CD4-positive, alpha-beta T cell treated with Interferon gamma for 1 hour (primary cell): ENCODE measurements around the gene FAM72D.
A peak's percentile ranks its signal among the peaks of the same experiment; 100 is the strongest.
"Not testable (repeated sequence)": the region's sequence is repeated elsewhere in the genome, so short reads cannot be mapped to it uniquely, and the experiment has no call there.

Experiments used
- DNase-seq: peaks from one replicate; pipeline ENCODE4 v3.0.0-alpha.2; 2020

Gene FAM72D

DNA sequence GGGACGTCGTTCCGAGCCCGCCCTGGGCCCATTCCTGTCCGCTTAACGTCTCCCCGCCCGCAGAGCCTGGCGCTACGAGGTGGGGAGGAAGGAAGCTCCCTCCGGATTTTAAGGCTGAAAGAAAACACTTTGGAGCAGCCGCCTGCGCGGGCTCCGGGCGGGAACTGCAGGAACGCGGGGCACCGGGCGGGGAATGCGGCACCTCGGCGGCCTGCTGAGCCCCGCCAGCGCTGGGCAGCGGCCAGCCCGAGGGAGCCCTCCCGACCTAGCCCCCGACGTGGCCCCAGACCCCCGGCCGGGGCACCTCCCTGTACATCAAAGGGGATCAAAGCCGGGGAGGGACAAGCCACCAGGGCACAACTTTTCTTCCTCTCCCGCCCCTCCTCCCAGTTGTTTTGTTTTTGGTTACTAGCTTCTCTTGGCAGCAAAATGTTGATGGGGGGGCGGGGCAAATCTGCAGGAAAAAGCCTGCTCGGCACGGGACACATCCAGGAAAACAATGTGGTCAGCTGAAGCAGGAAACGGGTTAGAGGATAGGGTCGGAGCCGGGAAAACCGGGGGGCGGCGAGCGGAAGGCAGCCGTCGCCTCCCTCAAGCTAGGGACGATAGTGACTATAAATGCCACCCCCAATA is 2.1 kb upstream of the FAM72D start:
- peak; percentile 12 for DNase-seq

DNA sequence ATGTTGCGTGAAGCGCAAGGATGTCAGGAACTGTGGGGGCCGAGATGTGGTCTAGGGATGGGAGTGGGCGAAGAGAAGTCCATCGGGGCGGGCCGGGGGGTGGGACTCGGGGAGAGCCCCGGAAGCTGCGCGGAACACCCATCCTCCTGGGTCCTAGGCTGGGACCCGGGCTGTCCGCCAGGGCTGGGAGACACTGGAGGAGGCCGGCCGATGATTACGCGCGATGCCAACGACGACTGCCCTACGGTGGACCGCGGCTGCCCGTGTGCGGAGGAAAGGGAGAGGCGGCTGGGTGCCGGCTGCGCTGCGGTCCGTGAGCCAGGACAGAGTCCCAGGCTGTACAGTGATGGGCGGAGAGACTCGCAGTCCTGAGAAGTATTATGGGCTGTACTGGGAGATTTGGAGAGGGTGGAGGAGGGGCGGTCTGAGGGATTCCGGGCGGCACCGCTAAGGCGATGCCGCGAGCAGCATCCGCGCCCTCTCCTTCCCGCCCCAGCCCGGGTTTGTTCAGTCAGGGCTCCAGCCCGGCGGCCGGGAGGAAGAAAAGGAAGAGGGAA is 1.0 kb upstream of the FAM72D start:
- not testable (repeated sequence) for DNase-seq

DNA sequence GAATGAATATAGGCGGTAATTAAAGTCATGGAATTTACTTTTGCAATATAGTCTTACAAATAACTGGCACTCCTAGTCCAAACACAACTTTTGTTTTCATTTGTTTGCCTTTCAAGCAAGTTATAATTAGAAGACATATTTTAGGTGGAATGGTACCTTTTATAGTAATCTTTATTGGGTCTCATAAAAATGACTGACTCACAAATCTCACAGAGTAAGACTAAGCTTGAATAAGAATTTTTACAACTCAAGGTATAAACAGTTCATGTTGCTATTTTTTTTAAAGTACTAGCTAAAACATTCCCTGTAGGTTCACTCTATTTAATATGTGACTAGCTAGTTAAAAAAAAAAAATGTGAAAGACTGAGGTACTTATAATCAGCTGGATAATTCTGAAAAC is 6.0 kb downstream of the FAM72D start:
- not testable (repeated sequence) for DNase-seq

DNA sequence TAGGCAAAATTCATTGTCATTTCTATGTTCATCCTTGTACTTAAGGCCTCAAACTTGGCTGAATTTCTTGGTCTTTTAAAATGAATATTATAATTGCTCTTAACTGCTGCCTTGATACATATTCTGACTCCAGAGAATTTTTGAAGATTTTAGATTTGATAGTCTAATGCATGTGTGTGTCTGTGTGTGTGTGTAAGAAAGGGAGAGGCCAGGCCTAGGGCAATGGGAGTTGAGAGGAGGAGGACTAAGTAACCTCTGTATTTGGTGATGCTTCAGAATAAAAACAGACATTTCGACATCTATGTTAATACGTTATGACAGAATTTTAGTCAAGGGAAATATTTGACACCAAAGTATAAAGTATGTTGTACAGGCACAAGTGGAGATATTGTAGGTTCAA is 7.5 kb downstream of the FAM72D start:
- DNase-seq: not testable (repeated sequence)

DNA sequence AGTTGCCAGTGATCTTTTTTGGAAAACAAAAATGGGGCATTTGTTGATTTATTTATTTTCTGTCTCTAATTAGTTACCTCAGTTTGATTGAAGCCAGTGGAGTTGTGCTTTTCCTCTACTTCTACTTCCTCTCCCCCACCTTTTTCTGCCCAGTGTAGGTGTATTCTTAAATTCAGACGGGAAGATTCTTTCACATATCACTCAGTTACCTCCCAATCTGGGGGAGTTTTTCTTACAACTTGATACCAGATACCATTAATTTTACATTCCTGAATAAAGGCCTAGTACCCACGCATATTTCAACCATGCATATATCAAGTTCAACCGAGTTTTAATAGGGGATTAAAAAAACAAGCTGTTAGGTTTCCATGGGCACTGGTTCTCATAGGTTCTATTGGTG is 15.9 kb downstream of the FAM72D start:
- not testable (repeated sequence) for DNase-seq

DNA sequence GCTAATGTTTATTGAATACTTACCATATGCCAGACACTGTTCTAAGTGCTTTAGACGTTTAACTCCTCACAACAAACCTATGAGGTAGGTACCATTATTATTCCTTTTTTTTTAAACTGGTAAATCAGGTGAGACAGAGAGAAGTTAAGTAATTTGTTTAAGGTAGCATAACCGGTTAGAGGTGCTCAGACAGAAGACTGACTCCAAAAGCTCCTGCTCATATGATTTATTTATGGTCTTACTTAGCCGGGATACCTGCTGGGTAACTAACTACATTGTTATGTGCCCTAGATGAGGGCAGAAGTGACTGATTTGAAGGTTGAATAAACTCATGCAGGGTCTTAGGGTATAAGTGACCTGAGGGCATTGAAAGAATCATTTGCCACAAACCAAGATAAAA is 16.9 kb downstream of the FAM72D start:
- not testable (repeated sequence) for DNase-seq

DNA sequence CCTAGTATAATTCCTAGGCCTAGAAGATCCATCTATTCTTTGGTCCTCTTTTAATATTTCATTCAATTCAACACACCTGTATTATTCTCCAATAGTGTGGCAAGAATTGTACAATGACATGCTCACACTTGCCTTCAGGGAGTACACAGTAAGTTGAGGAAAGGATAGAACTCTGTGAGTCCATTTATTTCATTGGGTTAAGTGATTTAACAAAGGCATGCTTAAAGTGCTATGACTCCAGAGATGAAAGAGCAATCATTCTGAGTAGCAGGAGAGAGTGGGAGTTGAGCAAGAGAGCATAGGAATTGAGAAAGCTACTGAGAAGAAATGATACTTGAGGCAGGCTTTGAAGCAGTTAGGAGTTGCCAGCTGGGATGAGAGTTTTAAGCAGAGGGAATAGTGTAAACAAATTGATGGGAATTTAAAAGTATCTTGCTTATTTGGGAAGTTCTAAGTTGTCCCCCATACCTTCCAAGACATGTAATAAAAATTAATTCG is 18.8 kb downstream of the FAM72D start:
- DNase-seq: not testable (repeated sequence)

DNA sequence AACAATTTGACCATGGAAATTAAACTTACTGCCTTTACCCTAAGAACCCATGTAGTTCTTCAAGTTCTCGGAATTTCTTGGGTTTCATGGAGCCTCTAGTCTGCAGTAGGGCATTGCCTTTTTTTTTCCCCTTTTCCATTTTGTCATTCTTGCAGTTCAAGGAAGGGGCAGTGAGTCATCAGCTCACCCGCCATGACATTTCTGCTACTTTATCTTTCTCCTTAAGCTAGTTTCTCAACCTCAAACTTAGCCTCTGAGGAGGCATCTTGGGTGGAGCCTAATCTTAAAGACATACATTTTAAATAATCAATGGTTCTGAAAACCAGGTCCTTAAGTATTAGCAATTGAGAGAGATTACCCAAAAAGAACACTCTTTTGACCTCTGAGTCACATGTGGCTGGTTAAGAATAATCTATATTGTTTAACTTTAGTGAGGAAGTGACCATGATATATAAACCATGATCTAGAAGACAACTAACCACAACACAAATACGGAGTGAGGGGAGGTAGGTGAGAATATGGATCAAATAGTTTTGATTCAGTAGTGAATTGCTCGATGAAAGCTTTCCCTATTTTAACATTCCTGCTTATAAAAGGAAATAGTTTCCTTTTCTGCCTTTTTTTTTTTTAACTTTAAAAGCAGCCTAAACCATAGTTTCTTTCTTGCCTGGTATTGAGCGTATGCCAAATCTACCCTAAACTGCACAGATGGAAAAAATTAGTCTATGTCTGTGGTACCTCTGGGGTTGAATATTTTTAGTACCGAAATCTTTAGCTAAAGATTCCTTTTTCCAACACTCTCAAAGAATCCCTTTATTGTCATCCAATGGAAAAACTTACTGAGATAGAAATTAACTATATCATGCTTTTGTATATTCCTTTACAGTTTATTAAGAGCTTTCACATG is 20.1 kb downstream of the FAM72D start:
- DNase-seq: not testable (repeated sequence)

DNA sequence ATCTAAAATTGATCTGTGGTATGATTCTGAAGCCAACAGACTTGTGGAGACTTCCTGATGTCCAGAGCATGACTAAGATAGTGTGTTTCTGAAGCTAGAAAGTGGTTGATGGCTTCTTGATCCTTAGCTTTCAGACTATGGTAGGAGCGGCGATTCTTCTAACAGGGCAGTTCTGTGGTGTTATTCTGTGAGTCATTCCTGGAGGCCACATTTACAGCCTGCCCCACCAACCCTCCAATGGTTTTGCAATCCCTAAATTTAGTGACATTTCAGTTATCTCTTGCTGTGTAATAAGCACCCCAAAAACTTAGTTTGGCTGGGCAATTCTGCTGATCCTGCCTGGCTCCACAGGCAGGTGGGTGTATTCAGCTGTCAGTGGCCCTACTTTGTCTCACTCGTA is 24.1 kb downstream of the FAM72D start:
- not testable (repeated sequence) for DNase-seq

DNA sequence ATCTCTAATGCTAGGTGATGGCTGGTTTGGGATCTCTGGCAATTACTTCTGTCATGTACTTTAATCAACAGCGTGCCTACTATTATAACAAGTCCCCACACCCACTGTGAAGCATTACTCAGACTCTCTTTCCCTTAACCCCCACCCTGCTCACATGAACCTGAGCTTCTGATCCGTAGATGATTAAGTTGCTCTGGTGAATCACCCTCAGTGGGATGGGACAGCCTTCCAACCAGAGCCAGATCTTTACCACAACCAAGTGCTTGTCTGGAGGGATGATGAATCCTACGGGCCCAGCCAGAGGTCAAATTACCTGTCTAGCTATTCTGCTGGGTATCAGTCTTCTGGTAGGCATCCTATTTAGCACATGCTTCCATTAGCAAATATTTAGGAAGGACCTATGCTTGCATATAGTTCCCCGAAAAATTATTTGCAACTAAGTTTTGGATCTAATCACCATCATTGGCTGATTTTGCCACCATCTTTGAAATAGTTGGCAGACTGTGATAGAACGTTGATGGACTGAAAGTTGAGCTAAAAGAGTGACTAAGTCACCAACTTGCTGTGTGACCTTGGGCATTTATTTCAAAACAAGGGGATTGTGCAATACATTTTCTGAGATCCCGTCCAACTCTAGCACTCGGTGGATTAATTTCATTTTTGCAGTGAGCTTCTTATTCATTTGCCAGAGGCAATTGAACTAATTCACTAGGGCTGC is 26.7 kb downstream of the FAM72D start:
- not testable (repeated sequence) for DNase-seq

DNA sequence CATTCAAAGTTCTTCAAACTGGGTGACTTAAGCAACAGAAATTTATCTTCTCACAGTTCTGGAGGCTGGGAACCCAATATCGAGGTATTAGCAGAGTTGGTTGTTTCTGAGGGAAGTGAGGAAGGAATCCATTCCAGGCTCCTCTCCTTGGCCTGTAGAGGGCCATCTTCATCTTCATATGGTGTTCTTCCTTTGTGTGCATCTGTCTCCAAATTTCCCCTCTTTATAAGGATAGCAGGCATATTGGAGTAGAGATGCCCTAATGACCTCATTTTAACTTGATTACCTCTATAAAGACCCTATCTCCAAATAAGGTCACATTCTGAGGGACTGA is 27.3 kb downstream of the FAM72D start:
- DNase-seq: not testable (repeated sequence)

DNA sequence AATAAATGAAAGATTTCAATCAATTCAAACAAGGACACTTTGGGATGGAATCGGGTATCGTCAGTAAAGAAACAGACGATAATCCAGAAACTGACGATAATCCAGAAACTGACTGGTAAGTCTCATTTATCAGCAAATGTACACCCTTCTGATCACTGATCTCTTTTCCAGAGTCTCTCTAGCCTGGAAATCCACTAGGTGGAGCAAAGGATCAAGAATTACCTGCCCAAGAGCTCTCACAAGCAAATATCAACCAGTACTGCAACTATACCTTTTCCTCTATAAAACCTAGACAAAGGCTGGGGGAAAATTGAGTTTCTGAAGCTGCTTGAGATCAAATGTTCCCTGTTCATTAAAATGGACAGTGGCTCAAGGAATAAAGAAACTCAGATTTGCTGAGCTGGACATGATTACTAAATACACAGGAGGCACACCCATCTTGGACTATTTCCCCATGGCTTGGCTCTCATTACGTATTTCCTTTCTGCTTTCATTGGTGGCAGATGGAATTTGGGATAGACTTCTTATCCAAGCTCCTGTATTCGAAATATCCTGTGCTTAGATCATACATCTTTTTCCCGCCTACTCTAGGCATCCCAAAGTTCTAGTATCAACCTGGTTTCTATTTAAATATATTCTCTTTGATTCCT is 28.3 kb downstream of the FAM72D start:
- DNase-seq: not testable (repeated sequence)

DNA sequence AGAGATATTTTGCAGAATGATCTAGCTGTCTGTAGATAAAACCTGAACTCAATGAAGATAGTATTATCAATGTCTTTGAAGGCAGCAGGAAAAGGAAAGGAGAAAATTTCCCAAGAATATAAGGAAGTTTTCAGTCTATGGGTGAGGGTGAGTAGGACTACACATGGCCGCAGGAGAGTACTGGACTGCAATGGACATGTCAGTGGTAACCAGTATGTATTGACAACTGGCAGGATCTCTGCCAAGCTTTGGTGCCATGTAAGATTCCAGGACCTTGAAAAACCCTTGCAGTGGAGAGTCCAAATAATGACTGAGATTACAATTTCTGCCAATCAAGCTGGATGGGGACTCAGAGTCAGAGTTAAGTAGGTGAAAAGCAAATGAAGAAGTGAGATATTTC is 29.3 kb downstream of the FAM72D start:
- not testable (repeated sequence) for DNase-seq

DNA sequence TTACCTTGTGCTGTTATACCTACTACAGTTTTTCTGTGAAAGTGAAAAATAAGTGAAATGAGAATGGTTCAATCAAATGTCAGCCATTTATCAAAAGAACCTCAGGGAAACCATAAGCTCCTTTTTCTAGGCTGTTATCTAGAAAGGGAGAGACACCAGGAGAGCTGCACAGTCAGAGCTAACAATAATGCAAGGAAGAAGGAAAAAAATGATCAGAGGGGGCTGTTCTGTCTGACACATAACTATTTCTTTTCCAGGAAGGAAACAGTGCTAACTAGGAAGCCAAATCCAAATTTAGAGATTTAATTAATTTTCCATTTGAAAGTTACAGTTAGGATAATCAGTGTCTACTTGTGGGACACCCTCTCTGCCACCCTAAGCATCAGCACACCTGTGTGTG is 31.4 kb downstream of the FAM72D start:
- DNase-seq: not testable (repeated sequence)

DNA sequence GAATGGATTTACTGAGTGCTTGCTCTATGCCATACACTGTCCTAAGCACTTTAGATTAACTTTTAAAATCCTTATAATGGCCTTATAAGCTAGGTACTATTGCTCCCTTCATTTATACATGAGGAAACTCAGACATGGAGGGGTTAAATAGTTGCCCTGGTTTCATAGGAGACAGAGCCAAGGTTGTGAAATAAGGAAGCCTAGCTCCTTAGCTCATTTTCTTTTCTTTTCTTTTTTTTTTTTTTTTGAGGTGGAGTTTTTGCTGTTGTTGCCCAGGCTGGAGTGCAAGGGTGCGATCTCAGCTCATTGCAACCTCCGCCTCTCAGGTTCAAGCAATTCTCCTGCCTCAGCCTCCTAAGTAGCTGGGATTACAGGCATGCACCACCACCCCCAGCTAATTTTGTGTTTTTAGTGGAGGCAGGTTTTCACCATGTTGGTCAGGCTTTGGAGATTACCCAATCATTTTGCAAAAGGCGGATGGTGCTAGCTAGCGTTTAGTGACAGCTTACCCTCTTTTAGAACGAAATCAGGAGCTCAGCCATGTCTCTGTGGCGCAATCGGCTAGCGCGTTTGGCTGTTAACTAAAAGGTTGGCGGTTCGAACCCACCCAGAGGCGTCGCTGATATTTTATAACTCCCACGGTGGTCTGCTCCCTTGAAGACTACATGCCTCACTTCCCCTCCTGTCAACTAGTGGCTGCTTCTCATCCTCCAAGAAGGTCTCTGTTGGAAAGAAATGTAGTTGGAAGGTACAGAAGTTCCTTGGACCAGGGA is 33.1 kb downstream of the FAM72D start:
- DNase-seq: peak; percentile 6

DNA sequence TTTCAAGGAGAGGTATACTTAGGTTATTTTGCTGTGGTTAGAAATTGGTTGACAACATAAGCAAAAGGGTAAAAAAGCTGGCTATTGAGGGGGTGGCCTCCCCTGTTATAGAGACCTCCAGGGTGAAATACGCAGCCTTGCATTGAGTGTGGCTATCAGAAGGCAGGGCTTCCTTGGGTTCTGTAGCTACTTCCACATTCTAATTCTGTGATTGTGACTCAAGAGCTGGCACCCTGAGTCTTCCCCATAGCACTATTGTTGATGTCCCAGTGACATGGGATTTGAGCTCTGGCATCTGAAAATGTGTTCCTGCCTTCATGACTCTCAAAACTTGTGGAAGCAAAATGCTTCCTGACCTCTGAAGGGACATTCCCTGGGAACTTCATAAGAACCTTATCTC is 38.7 kb downstream of the FAM72D start:
- not testable (repeated sequence) for DNase-seq

DNA sequence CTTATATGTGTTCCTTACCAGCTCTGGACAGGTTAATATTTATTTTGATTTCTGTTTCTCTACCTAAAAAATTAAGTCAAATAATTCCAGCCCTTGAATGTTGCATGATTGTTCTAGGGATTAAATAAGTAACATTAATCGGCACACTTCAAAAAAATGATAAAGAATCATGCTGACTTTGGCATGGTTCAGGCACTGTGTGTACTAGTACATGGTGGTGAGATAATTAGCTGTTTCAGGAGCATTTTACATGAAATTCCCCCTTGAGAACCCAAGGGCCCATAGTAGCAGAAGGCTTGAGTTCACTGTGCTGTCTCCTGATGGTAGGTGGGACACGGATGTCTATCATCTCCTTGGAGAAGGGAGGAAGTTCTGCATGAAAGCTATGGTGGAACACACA is 44.8 kb downstream of the FAM72D start:
- not testable (repeated sequence) for DNase-seq

DNA sequence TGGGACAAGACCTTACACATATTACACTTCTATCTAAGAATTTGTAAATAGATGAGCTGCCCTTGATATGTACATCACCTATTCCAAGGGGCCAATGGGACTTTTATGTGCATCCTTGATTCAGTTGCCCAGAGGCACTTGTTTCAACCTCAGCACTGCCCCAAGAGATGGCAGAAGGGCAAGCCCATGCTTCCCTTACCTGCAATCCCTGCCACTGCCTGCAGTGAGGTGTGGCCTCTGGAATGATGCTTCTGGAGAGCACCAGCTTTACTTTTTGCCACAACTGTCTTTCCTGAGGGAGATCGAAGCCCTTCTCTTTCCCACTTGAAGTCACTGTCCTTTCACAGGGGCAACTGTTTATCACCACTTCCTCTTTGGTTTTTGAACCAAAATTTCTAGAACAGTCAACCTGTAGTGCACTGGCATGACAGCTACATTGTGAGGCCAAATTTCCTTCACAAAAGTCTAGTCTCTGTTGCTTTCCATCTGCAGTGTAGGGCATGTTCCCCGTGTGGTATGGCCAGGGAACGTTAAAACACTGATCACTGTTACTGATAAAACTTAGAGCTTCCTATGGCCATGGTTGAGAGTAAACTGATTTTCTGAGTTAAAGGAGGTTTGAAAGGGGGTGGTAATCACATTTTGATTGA is 48.6 kb downstream of the FAM72D start:
- DNase-seq: not testable (repeated sequence)

DNA sequence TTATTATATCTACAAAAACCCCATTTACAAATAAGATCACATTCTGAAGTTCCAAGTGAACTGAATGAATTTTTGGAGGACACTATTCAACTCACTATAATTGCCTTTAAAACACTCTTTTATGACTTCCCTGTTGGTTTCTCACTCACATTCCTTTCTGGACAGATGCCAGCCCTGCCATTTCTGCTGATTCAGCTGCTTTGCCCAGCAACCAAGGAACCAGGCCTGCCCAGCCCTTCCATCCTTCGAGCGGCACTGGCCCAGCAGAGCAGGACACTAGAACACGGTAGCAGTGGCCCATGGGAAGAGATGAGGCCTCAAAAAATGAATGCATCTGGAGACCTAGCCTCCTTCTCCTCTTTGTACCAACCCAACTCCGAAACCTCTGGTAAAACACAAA is 50.5 kb downstream of the FAM72D start:
- not testable (repeated sequence) for DNase-seq

DNA sequence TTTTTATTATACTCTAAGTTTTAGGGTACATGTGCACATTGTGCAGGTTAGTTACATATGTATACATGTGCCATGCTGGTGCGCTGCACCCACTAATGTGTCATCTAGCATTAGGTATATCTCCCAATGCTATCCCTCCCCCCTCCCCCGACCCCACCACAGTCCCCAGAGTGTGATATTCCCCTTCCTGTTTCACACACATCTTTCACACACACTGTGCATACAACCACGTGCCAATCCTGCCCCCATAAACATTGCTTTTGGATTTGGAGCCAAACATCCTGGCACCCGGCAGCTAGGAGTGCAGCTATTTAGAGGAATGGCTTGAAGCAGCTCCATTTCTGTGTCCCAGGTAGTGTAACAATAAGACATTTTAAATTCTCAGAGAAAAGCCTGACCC is 51.4 kb downstream of the FAM72D start:
- DNase-seq: not testable (repeated sequence)

DNA sequence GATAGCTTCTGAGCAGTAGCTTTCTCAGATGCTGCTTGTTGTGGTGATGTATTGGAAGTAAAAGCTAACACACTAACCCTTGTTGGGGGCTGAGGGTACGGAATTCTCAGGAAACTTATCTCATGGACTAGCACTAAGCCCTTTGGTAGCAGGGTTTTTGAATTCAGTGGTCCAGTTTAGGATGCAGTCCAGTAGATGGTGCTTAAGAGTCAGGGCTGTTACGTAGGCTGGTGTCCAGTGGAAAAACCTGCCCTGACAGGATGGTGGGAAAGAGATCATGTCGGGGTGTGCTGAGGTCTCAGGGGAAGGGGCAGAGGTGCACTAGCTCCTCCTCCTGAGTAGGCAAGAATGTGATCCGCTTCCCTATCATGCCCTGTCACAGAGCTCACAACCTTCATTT is 59.6 kb downstream of the FAM72D start:
- not testable (repeated sequence) for DNase-seq
